AG09309 (cell line): ENCODE results near the gene ZNF84.
A peak's percentile ranks its signal among the peaks of the same experiment; 100 is the strongest.

Experiments used
- DNase-seq: peaks from one replicate; pipeline ENCODE4 v3.0.0-alpha.2; 2010; ENCODE audit warnings: low read depth
- H3K4me3 ChIP-seq: 2 replicates; pipeline ENCODE4 v1.5.1; 2011; ENCODE audit warnings: mild to moderate bottlenecking, low read depth, low read length, moderate library complexity; ENCODE audit not compliant: control insufficient read depth
- CTCF ChIP-seq: IDR thresholded peaks from 2 replicates; pipeline ENCODE4 v1.5.1; 2011; ENCODE audit warnings: mild to moderate bottlenecking, low read depth, low read length, inconsistent platforms; ENCODE audit not compliant: insufficient read depth, control insufficient read depth; ENCODE audit errors: missing control alignments

Gene ZNF84

GRCh38 chr12:133037207-133038005 lies at the start of gene ZNF84:
Gene ZNF84 (plus strand): TSS chr12:133037509. CDS start chr12:133041468, 3,959 bp downstream.
- peak; percentile 94 for DNase-seq
- TF ChIP-seq CTCF: no peak
- H3K4me3 ChIP-seq: peak within 1 kb of the TSS; percentile 65

GRCh38 chr12:132998741-132999140 lies 38.6 kb upstream of the ZNF84 start:
- no peak for TF ChIP-seq CTCF
- no peak for DNase-seq

GRCh38 chr12:133010657-133011297 lies 26.5 kb upstream of the ZNF84 start:
- DNase-seq: no peak

More at GRCh38 chr12:132998741-132999140, 38.6 kb upstream of the ZNF84 start:
- no peak overlapping the region for H3K4me3 ChIP-seq

GRCh38 chr12:133023566-133023965 lies 13.7 kb upstream of the ZNF84 start:
- DNase-seq: no peak
- no peak for TF ChIP-seq CTCF

More at GRCh38 chr12:133010657-133011297, 26.5 kb upstream of the ZNF84 start:
- H3K4me3 ChIP-seq: no peak overlapping the region
- no peak for TF ChIP-seq CTCF

GRCh38 chr12:133026996-133027395 lies 10.3 kb upstream of the ZNF84 start:
- DNase-seq: no peak
- H3K4me3 ChIP-seq: no peak overlapping the region
- TF ChIP-seq CTCF: no peak

More at GRCh38 chr12:133023566-133023965, 13.7 kb upstream of the ZNF84 start:
- H3K4me3 ChIP-seq: no peak overlapping the region

- H3K4me3 ChIP-seq: peak overlapping the region; percentile 65
Measured at GRCh38 chr12:133038118-133038709, 905 bp downstream of the ZNF84 start.

More at GRCh38 chr12:133038118-133038709, 905 bp downstream of the ZNF84 start:
- TF ChIP-seq CTCF: no peak
- no peak for DNase-seq
